Measurements from ENCODE around the gene SDK2. TPM values are rescaled to one million over a fixed set of nuclear protein-coding genes. Genes with fewer than 3 reads are reported as not detected.

Gene SDK2
- total and polyA plus RNA-seq, 2 of the 4 experiments (the other 2 are of a cell fraction), result under 0.01 to 0.03 TPM

GRCh38 chr17:73338566-73339197 is 305.6 kb downstream of the SDK2 start:
- H3K79me1 ChIP-seq (ENCODE audit: low read depth in 1 of 2, low read length in 2 of 2), result peaks cover 0 to 23% of the 10 kb centered on the region in 2 experiments; a peak in 1 of 4 replicates
- peak overlapping the region; percentile 39 for H4K5ac ChIP-seq (ENCODE audit: low read depth, low read length)
- H3K4me1 ChIP-seq (ENCODE audit: control insufficient read depth, insufficient read depth, low read length), result peaks cover 48% of the 10 kb centered on the region
- intact Hi-C loops (cut with micrococcal nuclease) (loop anchor here (1.0 kb wide), 1 partner anchor 26 kb away; the partner anchor contains the start of gene CDC42EP4), dilution Hi-C loops (cut with HindIII; ENCODE audit: low sequenced_read_pairs, unreplicated experiment) (no loop called here), in situ Hi-C loops (cut with MboI; ENCODE audit: low sequenced_read_pairs) (no loop called here)
- H4K91ac ChIP-seq (ENCODE audit: insufficient read depth, low read depth, low read length), result peak overlapping the region; percentile 89
- peaks cover 33% of the 10 kb centered on the region for H3K9me1 ChIP-seq (ENCODE audit: insufficient read depth, low read length)
- no TSS peak for BruUV-seq (replicated peaks)
- H2BK20ac ChIP-seq (ENCODE audit: low read depth, low read length), result peak overlapping the region; percentile 23
- peak overlapping the region; percentile 19 for H3K18ac ChIP-seq (ENCODE audit: low read depth, low read length)
- no peak for TF ChIP-seq RCOR1 (IDR thresholded peaks at IDR 0.05; ENCODE audit: insufficient replicate concordance, low read length)
- no peak for TF ChIP-seq MAZ (IDR thresholded peaks at IDR 0.05; ENCODE audit: borderline replicate concordance, low read depth, low read length)
- no peak for TF ChIP-seq RAD21 (IDR thresholded peaks at IDR 0.05; ENCODE audit: low read length)
- TF ChIP-seq POLR2A (IDR thresholded peaks at IDR 0.05; ENCODE audit: low read depth, low read length), result no peak
- TF ChIP-seq CEBPB (IDR thresholded peaks at IDR 0.05; ENCODE audit: low read depth, low read length), result no peak
- no peak for TF ChIP-seq RFX5 (IDR thresholded peaks at IDR 0.05; ENCODE audit: low read depth, low read length)
- TF ChIP-seq, protein P1, sequence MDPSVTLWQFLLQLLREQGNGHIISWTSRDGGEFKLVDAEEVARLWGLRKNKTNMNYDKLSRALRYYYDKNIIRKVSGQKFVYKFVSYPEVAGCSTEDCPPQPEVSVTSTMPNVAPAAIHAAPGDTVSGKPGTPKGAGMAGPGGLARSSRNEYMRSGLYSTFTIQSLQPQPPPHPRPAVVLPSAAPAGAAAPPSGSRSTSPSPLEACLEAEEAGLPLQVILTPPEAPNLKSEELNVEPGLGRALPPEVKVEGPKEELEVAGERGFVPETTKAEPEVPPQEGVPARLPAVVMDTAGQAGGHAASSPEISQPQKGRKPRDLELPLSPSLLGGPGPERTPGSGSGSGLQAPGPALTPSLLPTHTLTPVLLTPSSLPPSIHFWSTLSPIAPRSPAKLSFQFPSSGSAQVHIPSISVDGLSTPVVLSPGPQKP (IDR thresholded peaks at IDR 0.05; ENCODE audit: borderline replicate concordance, low read depth, low read length), result no peak
- TF ChIP-seq MXI1 (IDR thresholded peaks at IDR 0.05; ENCODE audit: borderline replicate concordance, low read depth, low read length), result no peak
- no peak for TF ChIP-seq SMC3 (IDR thresholded peaks at IDR 0.05; ENCODE audit: low read depth, low read length)
- TF ChIP-seq BHLHE40 (IDR thresholded peaks at IDR 0.05; ENCODE audit: low read depth, low read length), result no peak
- no peak for TF ChIP-seq FOS (IDR thresholded peaks at IDR 0.05; ENCODE audit: low read depth, low read length)
- TF ChIP-seq CTCF (conservative IDR thresholded peaks at IDR 0.05; ENCODE audit: low read depth, low read length), result no peak
- TF ChIP-seq, protein P2, sequence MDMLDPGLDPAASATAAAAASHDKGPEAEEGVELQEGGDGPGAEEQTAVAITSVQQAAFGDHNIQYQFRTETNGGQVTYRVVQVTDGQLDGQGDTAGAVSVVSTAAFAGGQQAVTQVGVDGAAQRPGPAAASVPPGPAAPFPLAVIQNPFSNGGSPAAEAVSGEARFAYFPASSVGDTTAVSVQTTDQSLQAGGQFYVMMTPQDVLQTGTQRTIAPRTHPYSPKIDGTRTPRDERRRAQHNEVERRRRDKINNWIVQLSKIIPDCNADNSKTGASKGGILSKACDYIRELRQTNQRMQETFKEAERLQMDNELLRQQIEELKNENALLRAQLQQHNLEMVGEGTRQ (IDR thresholded peaks at IDR 0.05; ENCODE audit: low read depth, low read length), result no peak
- TF ChIP-seq MAFK (IDR thresholded peaks at IDR 0.05; ENCODE audit: low read depth, low read length), result no peak
- TF ChIP-seq CHD1 (IDR thresholded peaks at IDR 0.05; ENCODE audit: low read depth, low read length), result no peak
- peak overlapping the region; percentile 1; the same call in 1 of the 2 replicates for H3K4me2 ChIP-seq (ENCODE audit: low read depth, low read length)
- peak overlapping the region; percentile 94 for H2AK9ac ChIP-seq (replicated peaks; ENCODE audit: low read depth, low read length, poor library complexity)
- H3K14ac ChIP-seq (replicated peaks; ENCODE audit: low read depth, low read length), result peak overlapping the region; percentile 97
- no peak for ATAC-seq (ENCODE audit: low read depth)
- H3K4ac ChIP-seq (ENCODE audit: low read depth, low read length), result peak overlapping the region; percentile 98
- H3K4me3 ChIP-seq (ENCODE audit: insufficient read depth, low read depth, low read length), result no peak overlapping the region
- peak overlapping the region; percentile 94 for H2BK120ac ChIP-seq (ENCODE audit: low read depth, low read length)
- H3K36me3 ChIP-seq (ENCODE audit: control insufficient read depth, insufficient read depth, low read length), result no peaks in the 10 kb centered on the region
- peak overlapping the region; percentile 84 for H3K23ac ChIP-seq (ENCODE audit: low read depth, low read length)
- H3K56ac ChIP-seq (ENCODE audit: extremely low read depth, insufficient read depth, low read length), result no peak overlapping the region
- 53% methylated on average over 17 of the region's 22 CpGs; no CpG with 5 or more reads in 1 of the 2 experiments for WGBS, 2 experiments (ENCODE audit: extremely low coverage in 2 of 2, insufficient read length in 1 of 2)
- H2BK15ac ChIP-seq (ENCODE audit: low read depth, low read length), result peak overlapping the region; percentile 99; the same call in 2 of the 3 replicates
- H4K20me1 ChIP-seq (ENCODE audit: insufficient read depth, low read length), result no peaks in the 10 kb centered on the region
- peak overlapping the region; percentile 89 for H2AFZ ChIP-seq (replicated peaks; ENCODE audit: low read length, poor library complexity)
- POLR2A ChIA-PET (ENCODE audit: unreplicated experiment), result no interaction called here
- H3K9me3 ChIP-seq (ENCODE audit: control insufficient read depth, insufficient read depth, low read length), result no peaks in the 10 kb centered on the region
- peak overlapping the region; percentile 83 to 92 for H4K8ac ChIP-seq (ENCODE audit: low read depth in 2 of 2, low read length in 2 of 2)
- H2BK5ac ChIP-seq (ENCODE audit: low read depth, low read length, poor library complexity, severe bottlenecking), result peak overlapping the region; percentile 54
- H3K9ac ChIP-seq (ENCODE audit: low read depth, low read length), result 0 out of 2 replicates have a peak overlapping the region, but pooled peaks have one; percentile 2
- CTCF ChIA-PET, result no interaction called here
- DNase-seq, result no peak
- no peaks in the 10 kb centered on the region for H3K27me3 ChIP-seq (ENCODE audit: control insufficient read depth, insufficient read depth, low read length)
- H2AK5ac ChIP-seq (ENCODE audit: low read depth, low read length), result peak overlapping the region; percentile 99
- H3K27ac ChIP-seq (ENCODE audit: insufficient read depth, low read length), result peak overlapping the region; percentile 64
